Measurements from ENCODE around the gene CACNA1C. TPM values are rescaled to one million over a fixed set of nuclear protein-coding genes. Genes with fewer than 3 reads are reported as not detected.

CACNA1C gene
- total and polyA plus RNA-seq, 2 of the 4 experiments (the other 2 are of a cell fraction): 1.6 to 2.6 TPM

DNA sequence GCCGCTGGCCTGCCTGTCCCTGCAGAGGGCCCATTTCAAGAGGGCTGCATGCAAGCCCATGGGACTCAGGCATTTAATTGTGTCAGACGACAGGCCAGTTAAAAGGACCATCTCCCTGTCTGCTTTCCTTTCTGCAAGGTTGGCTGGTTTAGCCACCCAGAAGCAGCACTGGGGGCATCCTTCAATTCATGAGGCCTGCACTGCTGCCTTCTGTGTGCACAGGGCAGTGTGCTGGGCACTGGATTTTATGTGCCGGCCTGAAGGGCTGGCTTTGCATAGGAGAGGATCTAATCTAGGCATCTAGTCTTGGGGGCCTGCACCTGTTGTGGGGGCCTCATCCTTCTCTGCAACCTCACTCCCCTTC is 627.9 kb downstream of the CACNA1C start:
- ChIA-PET POLR2A (ENCODE audit: unreplicated experiment) (no interaction called here), CTCF (no interaction called here)
- Histone ChIP-seq H3K4me3 (ENCODE audit: insufficient read depth, low read depth, low read length) (no peak overlapping the region), H3K4ac (ENCODE audit: low read depth, low read length) (no peak overlapping the region), H3K36me3 (ENCODE audit: control insufficient read depth, insufficient read depth, low read length) (peaks cover 28% of the 10 kb centered on the region), H3K18ac (ENCODE audit: low read depth, low read length) (no peak overlapping the region), H3K27me3 (ENCODE audit: control insufficient read depth, insufficient read depth, low read length) (no peaks in the 10 kb centered on the region), H2BK20ac (ENCODE audit: low read depth, low read length) (no peak overlapping the region), H3K4me2 (ENCODE audit: low read depth, low read length) (no peak overlapping the region), H3K56ac (ENCODE audit: extremely low read depth, insufficient read depth, low read length) (no peak overlapping the region), H3K23ac (ENCODE audit: low read depth, low read length) (no peak overlapping the region), H2AFZ (replicated peaks; ENCODE audit: low read length, poor library complexity) (no peak overlapping the region), H4K91ac (ENCODE audit: insufficient read depth, low read depth, low read length) (no peak overlapping the region), H3K9me3 (ENCODE audit: control insufficient read depth, insufficient read depth, low read length) (no peaks in the 10 kb centered on the region), H3K9ac (ENCODE audit: low read depth, low read length) (no peak overlapping the region), H4K8ac (ENCODE audit: low read depth in 2 of 2, low read length in 2 of 2) (no peak overlapping the region), H3K79me1 (ENCODE audit: low read depth in 1 of 2, low read length in 2 of 2) (no peaks in the 10 kb centered on the region), H3K4me1 (ENCODE audit: control insufficient read depth, insufficient read depth, low read length) (no peaks in the 10 kb centered on the region), H3K9me1 (ENCODE audit: insufficient read depth, low read length) (no peaks in the 10 kb centered on the region), H3K27ac (ENCODE audit: insufficient read depth, low read length) (no peak overlapping the region), H2AK9ac (replicated peaks; ENCODE audit: low read depth, low read length, poor library complexity) (no peak overlapping the region), H2AK5ac (ENCODE audit: low read depth, low read length) (no peak overlapping the region), H4K5ac (ENCODE audit: low read depth, low read length) (no peak overlapping the region), H4K20me1 (ENCODE audit: insufficient read depth, low read length) (no peaks in the 10 kb centered on the region), H3K14ac (replicated peaks; ENCODE audit: low read depth, low read length) (no peak overlapping the region), H2BK15ac (ENCODE audit: low read depth, low read length) (no peak overlapping the region), H2BK5ac (ENCODE audit: low read depth, low read length, poor library complexity, severe bottlenecking) (no peak overlapping the region), H2BK120ac (ENCODE audit: low read depth, low read length) (no peak overlapping the region)
- WGBS, 2 experiments (ENCODE audit: extremely low coverage in 2 of 2, insufficient read length in 1 of 2): 77% methylated on average over 2 of the region's 3 CpGs; no CpG with 5 or more reads in 1 of the 2 experiments
- ATAC-seq (ENCODE audit: low read depth) (no peak), DNase-seq (no peak)
- no TSS peak for BruUV-seq (replicated peaks)
- dilution Hi-C loops (cut with HindIII; ENCODE audit: low sequenced_read_pairs, unreplicated experiment) (no loop called here), intact Hi-C loops (cut with micrococcal nuclease) (loop anchor here (5.0 kb wide), 1 partner anchor 102 kb away; no protein-coding TSS in a partner anchor), in situ Hi-C loops (cut with MboI; ENCODE audit: low sequenced_read_pairs) (no loop called here)
- TF ChIP-seq BHLHE40 (IDR thresholded peaks at IDR 0.05; ENCODE audit: low read depth, low read length) (no peak), MXI1 (IDR thresholded peaks at IDR 0.05; ENCODE audit: borderline replicate concordance, low read depth, low read length) (no peak), MAFK (IDR thresholded peaks at IDR 0.05; ENCODE audit: low read depth, low read length) (no peak), CHD1 (IDR thresholded peaks at IDR 0.05; ENCODE audit: low read depth, low read length) (no peak), NFE2L2 (IDR thresholded peaks at IDR 0.05; ENCODE audit: low read depth, low read length) (no peak), SMC3 (IDR thresholded peaks at IDR 0.05; ENCODE audit: low read depth, low read length) (no peak), RCOR1 (IDR thresholded peaks at IDR 0.05; ENCODE audit: insufficient replicate concordance, low read length) (no peak), POLR2A (IDR thresholded peaks at IDR 0.05; ENCODE audit: low read depth, low read length) (no peak), MAZ (IDR thresholded peaks at IDR 0.05; ENCODE audit: borderline replicate concordance, low read depth, low read length) (no peak), CEBPB (IDR thresholded peaks at IDR 0.05; ENCODE audit: low read depth, low read length) (no peak), FOS (IDR thresholded peaks at IDR 0.05; ENCODE audit: low read depth, low read length) (no peak), RFX5 (IDR thresholded peaks at IDR 0.05; ENCODE audit: low read depth, low read length) (no peak), RAD21 (IDR thresholded peaks at IDR 0.05; ENCODE audit: low read length) (no peak)
- TF ChIP-seq, protein P1, sequence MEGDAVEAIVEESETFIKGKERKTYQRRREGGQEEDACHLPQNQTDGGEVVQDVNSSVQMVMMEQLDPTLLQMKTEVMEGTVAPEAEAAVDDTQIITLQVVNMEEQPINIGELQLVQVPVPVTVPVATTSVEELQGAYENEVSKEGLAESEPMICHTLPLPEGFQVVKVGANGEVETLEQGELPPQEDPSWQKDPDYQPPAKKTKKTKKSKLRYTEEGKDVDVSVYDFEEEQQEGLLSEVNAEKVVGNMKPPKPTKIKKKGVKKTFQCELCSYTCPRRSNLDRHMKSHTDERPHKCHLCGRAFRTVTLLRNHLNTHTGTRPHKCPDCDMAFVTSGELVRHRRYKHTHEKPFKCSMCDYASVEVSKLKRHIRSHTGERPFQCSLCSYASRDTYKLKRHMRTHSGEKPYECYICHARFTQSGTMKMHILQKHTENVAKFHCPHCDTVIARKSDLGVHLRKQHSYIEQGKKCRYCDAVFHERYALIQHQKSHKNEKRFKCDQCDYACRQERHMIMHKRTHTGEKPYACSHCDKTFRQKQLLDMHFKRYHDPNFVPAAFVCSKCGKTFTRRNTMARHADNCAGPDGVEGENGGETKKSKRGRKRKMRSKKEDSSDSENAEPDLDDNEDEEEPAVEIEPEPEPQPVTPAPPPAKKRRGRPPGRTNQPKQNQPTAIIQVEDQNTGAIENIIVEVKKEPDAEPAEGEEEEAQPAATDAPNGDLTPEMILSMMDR (conservative IDR thresholded peaks at IDR 0.05; ENCODE audit: low read depth, low read length): no peak
- TF ChIP-seq, protein P2, sequence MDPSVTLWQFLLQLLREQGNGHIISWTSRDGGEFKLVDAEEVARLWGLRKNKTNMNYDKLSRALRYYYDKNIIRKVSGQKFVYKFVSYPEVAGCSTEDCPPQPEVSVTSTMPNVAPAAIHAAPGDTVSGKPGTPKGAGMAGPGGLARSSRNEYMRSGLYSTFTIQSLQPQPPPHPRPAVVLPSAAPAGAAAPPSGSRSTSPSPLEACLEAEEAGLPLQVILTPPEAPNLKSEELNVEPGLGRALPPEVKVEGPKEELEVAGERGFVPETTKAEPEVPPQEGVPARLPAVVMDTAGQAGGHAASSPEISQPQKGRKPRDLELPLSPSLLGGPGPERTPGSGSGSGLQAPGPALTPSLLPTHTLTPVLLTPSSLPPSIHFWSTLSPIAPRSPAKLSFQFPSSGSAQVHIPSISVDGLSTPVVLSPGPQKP (IDR thresholded peaks at IDR 0.05; ENCODE audit: borderline replicate concordance, low read depth, low read length): no peak
- TF ChIP-seq, protein P3, sequence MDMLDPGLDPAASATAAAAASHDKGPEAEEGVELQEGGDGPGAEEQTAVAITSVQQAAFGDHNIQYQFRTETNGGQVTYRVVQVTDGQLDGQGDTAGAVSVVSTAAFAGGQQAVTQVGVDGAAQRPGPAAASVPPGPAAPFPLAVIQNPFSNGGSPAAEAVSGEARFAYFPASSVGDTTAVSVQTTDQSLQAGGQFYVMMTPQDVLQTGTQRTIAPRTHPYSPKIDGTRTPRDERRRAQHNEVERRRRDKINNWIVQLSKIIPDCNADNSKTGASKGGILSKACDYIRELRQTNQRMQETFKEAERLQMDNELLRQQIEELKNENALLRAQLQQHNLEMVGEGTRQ (IDR thresholded peaks at IDR 0.05; ENCODE audit: low read depth, low read length): no peak

All from IMR-90 (cell line).